HepG2 (cell line): ENCODE measurements around the gene NELFB. TPM values are rescaled to one million over a fixed set of nuclear protein-coding genes. Genes with fewer than 3 reads are reported as not detected.

Experiments used
- ATF5 ChIP-seq: sonication (generic); formaldehyde crosslinking; IDR thresholded peaks from 2 replicates; pipeline ENCODE4 v1.4.0; 2020; ENCODE audit warnings: mild to moderate bottlenecking, low read depth, missing genetic modification reagents
- FOSL1 ChIP-seq: sonication (generic); formaldehyde crosslinking; IDR thresholded peaks from 2 replicates; pipeline ENCODE4 v1.9.0; 2021; ENCODE audit warnings: missing genetic modification reagents, borderline replicate concordance
- HIC2 ChIP-seq: sonication (generic); formaldehyde crosslinking; IDR thresholded peaks from 2 replicates; pipeline ENCODE4 v1.9.0; 2022; ENCODE audit warnings: low read depth, missing genetic modification reagents
- HNF1B ChIP-seq: sonication (generic); formaldehyde crosslinking; IDR thresholded peaks from 2 replicates; pipeline ENCODE4 v1.5.1; 2020; ENCODE audit warnings: mild to moderate bottlenecking, moderate library complexity, missing genetic modification reagents
- JARID2 ChIP-seq: sonication (generic); formaldehyde crosslinking; IDR thresholded peaks from 2 replicates; pipeline ENCODE4 v1.8.1; 2023; ENCODE audit warnings: missing genetic modification reagents, inconsistent platforms; ENCODE audit not compliant: insufficient replicate concordance
- MXD3 ChIP-seq: IDR thresholded peaks from 2 replicates; pipeline ENCODE4 v1.6.1; 2016; ENCODE audit warnings: mild to moderate bottlenecking, missing biosample characterization, missing genetic modification reagents
- SRSF1 ChIP-seq: fragments of 200-400 bp; formaldehyde crosslinking; optimal IDR thresholded peaks from 2 replicates; pipeline ENCODE3; 2017; ENCODE audit warnings: mild to moderate bottlenecking, low read depth, low read length, moderate library complexity
- TRIM22 ChIP-seq: fragments of 450-650 bp; IDR thresholded peaks from 2 replicates; pipeline ENCODE4 v1.6.1; 2017
- YY1 ChIP-seq: IDR thresholded peaks from 2 replicates; pipeline ENCODE4 v1.6.1; 2011; ENCODE audit warnings: low read length, low read depth, moderate library complexity, mild to moderate bottlenecking; ENCODE audit not compliant: insufficient read depth, insufficient replicate concordance
- ZBED4 ChIP-seq: sonication (generic); formaldehyde crosslinking; IDR thresholded peaks from 2 replicates; pipeline ENCODE4 v1.4.0; 2020; ENCODE audit warnings: missing genetic modification reagents, borderline replicate concordance
- ZBTB2 ChIP-seq: sonication (generic); formaldehyde crosslinking; IDR thresholded peaks from 2 replicates; pipeline ENCODE4 v1.8.0; 2022; ENCODE audit warnings: low read depth, missing genetic modification reagents
- ZBTB25 ChIP-seq: IDR thresholded peaks from 2 replicates; pipeline ENCODE4 v1.6.1; 2018; ENCODE audit warnings: missing genetic modification reagents
- ZFY ChIP-seq: sonication (generic); formaldehyde crosslinking; IDR thresholded peaks from 2 replicates; pipeline ENCODE4 v1.4.0; 2020; ENCODE audit warnings: missing genetic modification reagents
- ZNF263 ChIP-seq: sonication (generic); formaldehyde crosslinking; IDR thresholded peaks from 2 replicates; pipeline ENCODE4 v1.4.0; 2020; ENCODE audit warnings: missing genetic modification reagents
- ZNF678 ChIP-seq: sonication (generic); formaldehyde crosslinking; IDR thresholded peaks from 2 replicates; pipeline ENCODE4 v1.4.0; 2020; ENCODE audit warnings: mild to moderate bottlenecking, missing genetic modification reagents
- polyA plus RNA-seq, 8 experiments: library from polyadenylated mRNA; depleted of rRNA in 3 of 8; stranded (reverse) in 7 of 8; unstranded in 1 of 8; fragments of >200 nt; fragmentation: Illumina TruSeq in 4 of 8; extraction: Trizol in 4 of 8; gene quantifications; 2 replicates each; pipeline versions ENCODE4 v1.2.1 to v1.2.3, GENCODE V29; 2011 to 2016; ENCODE audit warnings: low read depth in 4 of 8, missing spikeins in 1 of 8, mixed read lengths in 1 of 8; ENCODE audit not compliant: insufficient read depth in 1 of 8
- total RNA-seq, 5 experiments: library from RNA; depleted of rRNA; stranded (reverse); fragments of >200 nt; fragmentation: Illumina TruSeq; extraction: Trizol; gene quantifications; 2 replicates each; pipeline ENCODE4 v1.2.3, GENCODE V29; 2016; ENCODE audit warnings: low read depth in 1 of 5

The NELFB gene
- total and polyA plus RNA-seq, 2 of the 13 experiments (the other 11 are each of a cell fraction or from before 2014, with no cell fraction given): 26.5 to 45.8 TPM

- TF ChIP-seq MXD3 (CRISPR knock-in tag): no peak
- no peak for TF ChIP-seq ZBED4 (CRISPR knock-in tag)
- TF ChIP-seq ZNF263: no peak
- peak; percentile 59; the same call in 1 of the 2 replicates for TF ChIP-seq ZBTB2 (CRISPR knock-in tag)
- no peak for TF ChIP-seq JARID2 (CRISPR knock-in tag)
- no peak for TF ChIP-seq SRSF1
- no peak for TF ChIP-seq YY1
- TF ChIP-seq ZFY (CRISPR knock-in tag): no peak
- peak; percentile 91 for TF ChIP-seq HIC2
- TF ChIP-seq ZNF678 (CRISPR knock-in tag): no peak
- 0 out of 2 replicates have a peak, but pooled peaks have one; percentile 48 for TF ChIP-seq HNF1B
- TF ChIP-seq ZBTB25 (CRISPR knock-in tag): peak; percentile 49; the same call in 1 of the 2 replicates
- TF ChIP-seq ATF5 (CRISPR knock-in tag): no peak
- no peak for TF ChIP-seq TRIM22
- peak; percentile 86 for TF ChIP-seq FOSL1
Measured at GRCh38 chr9:137218754-137219271, 36.3 kb upstream of the NELFB start (continued).
